NCI-H526 treated with DMSO at 0.1 percent for 48 hours (cell line): ENCODE results near the gene PBLD.
"Not testable (repeated sequence)": the region's sequence is repeated elsewhere in the genome, so short reads cannot be mapped to it uniquely, and the experiment has no call there.

Experiments used
- DNase-seq: peaks from one replicate; lab custom pipeline; 2025; lab: John Stamatoyannopoulos, UW

PBLD gene

GRCh38 chr10:68330852-68331454 lies 1.8 kb downstream of the PBLD start:
- DNase-seq, result no peak

DNA sequence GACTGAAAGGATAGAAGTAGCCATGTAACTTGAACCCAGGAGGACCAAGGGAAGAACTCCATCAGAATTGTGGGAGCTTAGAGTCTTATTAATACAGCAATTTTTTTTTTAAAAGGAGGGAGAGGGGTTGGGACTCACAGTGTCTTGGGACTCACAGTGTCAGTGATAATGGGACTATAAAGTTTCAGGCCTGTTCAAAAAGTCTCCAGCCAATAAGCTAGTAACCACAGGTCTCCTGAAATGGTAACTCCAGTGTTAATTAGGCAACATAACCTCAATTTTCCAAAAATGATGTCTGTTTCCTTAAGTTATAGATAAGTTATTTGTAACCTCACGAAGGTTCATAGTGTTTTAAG lies 3.2 kb downstream of the PBLD start:
- no peak for DNase-seq

- no peak for DNase-seq
These were observed 4.6 kb downstream of the PBLD start for GRCh38 chr10:68327889-68328786.

GRCh38 chr10:68324396-68324795 lies 8.3 kb downstream of the PBLD start:
- not testable (repeated sequence) for DNase-seq

DNA sequence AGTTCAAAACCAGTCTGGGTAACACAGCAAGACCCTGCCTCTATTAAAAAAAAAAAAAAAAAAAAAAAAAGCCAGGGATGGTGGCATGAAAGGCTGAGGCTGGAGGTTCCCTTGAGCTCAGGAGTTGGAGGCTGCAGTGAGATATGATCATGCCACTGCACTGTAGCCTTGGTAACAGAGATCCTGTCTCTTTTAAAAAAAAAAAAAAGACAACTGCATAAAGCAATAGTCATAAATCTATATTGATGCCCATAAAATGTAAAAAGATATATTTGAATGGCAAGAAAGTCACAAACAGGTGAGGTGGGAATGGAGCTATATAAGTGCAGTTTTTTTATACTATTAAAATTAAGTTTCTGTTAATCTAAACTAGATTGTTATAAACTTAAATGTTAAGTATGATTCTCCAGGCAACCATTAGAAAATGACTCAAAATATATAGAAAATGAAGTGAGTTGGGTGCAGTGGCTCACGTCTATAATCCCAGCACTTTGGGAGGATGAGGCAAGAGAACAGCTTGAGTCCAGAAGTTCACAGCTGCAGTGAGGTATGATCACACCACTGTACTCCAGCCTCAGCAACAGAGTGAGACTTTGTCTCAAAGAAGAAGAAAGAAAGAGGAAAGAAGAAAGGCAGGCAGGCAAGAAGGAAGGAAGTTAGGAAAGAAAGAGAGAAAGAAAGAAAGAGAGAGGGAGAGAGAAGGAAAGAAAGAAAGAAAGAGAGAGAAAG lies 14.2 kb downstream of the PBLD start:
- no peak for DNase-seq

DNA sequence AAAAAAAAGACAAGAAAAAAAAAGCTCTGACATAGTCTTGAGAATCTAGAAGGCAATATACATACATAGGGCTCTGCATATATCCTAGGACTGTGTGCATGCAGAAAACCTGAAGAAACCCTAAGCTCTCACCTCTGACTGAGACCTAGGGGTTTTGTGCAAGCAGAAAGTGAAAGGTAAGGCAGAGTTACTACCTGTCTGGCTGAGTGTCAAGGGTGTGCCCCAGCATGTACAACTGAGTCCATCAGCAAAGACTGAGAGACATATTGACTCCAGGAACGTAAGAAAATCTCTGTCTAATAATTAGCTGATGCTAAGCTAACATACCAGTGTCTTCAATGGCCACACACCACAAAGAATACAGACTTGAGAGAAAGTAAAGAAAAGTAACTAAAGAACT lies 17.1 kb downstream of the PBLD start:
- DNase-seq, result no peak

DNA sequence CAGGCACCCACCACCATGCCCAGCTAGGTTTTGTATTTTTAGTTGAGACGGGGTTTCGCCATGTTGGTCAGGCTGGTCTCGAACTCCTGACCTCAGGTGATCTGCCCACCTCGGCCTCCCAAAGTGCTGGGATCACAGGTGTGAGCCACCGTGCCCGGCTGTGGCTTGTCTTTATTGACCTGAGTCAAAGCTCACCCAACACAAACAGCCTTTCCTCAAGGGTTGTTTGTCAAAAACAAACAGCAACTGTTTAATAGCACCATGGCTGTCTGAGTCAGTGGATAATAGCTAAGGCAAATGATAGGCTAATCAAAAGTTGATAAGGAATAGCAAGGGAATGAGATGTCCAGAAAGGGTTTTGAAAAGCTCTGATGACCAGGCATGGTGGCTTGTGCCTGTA lies 17.8 kb downstream of the PBLD start:
- not testable (repeated sequence) for DNase-seq

- no peak for DNase-seq
These were observed 22.2 kb downstream of the PBLD start for GRCh38 chr10:68310531-68310930.

- DNase-seq, result no peak
These were observed 26.9 kb downstream of the PBLD start for GRCh38 chr10:68305854-68306253.

DNA sequence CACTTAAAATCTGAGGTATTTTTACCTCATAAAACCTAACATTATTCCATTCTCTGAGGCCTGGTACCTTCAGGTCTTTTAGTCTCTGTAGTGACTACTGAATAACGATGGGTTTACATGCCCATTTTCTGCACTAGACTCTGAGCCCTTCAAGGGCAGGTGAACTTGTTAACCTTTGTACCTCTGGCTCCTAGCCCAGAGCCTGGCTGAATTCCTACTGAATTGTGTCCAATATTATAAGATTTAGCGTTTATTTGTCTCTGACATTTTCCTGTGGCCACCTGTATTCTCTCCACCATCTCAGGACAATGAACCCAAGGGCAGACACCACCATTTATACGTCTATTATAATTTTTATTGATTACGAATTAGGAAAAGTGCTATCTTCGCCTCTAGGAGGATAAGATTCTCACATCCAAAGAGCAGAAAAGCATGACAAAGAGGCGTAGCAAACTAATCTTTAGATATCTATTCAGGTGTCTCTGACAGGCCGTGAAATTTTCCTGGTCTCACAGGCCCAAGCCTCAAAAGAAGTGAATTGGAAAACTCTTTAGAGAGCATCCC lies 28.8 kb downstream of the PBLD start:
- DNase-seq, result no peak

GRCh38 chr10:68302871-68303270 lies 29.9 kb downstream of the PBLD start:
- no peak for DNase-seq

DNA sequence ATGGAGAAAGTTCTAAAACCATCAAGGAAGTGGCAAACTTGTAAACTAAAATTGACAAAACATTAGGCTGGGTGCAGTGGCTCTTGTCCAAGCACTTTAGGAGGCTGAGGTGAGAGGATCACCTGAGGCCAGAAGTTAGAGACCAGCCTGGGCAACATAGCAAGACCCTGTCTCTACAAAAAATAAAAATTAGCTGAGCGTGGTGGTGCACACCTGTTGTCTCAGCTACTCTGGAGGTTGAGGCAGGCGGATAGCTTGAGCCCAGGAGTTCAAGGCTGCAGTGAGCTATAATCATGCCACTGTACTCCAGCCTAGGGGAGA lies 30.3 kb downstream of the PBLD start:
- DNase-seq, result no peak

GRCh38 chr10:68301790-68302502 lies 30.8 kb downstream of the PBLD start:
- DNase-seq, result peak; percentile 13

GRCh38 chr10:68301301-68301700 lies 31.4 kb downstream of the PBLD start:
- no peak for DNase-seq

GRCh38 chr10:68296843-68297663 lies 35.7 kb downstream of the PBLD start:
- DNase-seq, result no peak

DNA sequence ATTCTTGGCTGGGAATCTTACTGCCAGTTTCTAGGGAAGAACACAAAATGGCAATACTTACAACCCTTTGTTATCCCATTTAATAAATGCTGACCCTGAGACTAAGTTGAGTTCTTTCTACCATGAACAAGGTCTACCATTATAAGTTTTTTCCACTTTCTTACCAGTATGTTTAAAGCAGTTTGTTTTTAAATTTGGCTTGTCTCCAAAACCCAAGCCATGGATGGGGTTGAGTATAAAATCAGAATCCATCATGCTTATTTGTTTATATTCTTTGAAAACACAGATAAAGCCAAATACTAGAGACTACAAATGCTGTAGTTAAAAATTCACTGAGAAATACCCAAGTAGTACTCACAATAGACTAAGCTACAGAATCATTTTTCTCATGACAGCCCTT lies 42.0 kb downstream of the PBLD start:
- no peak for DNase-seq

GRCh38 chr10:68288717-68289116 lies 44.0 kb downstream of the PBLD start:
- no peak for DNase-seq

GRCh38 chr10:68284062-68285001 lies 48.4 kb downstream of the PBLD start:
- DNase-seq, result no peak

GRCh38 chr10:68280758-68281157 lies 52.0 kb downstream of the PBLD start:
- no peak for DNase-seq
